HepG2 (cell line): Measurements from ENCODE around the gene EIF3L. TPM values are rescaled to one million over a fixed set of nuclear protein-coding genes. Genes with fewer than 3 reads are reported as not detected.

Experiments used
- BORCS8-MEF2B ChIP-seq: sonication (generic); formaldehyde crosslinking; IDR thresholded peaks from 2 replicates; pipeline ENCODE4 v1.8.0; 2022; ENCODE audit warnings: mild to moderate bottlenecking, missing genetic modification reagents
- HNF1A ChIP-seq, 2 experiments: sonication (generic) in 1 of 2; formaldehyde crosslinking in 1 of 2; IDR thresholded peaks; 2 replicates each; pipeline versions ENCODE4 v1.4.0 to v1.6.1; 2016 to 2020; ENCODE audit warnings: borderline replicate concordance in 1 of 2, low read depth in 1 of 2, mild to moderate bottlenecking in 1 of 2, missing genetic modification reagents in 1 of 2
- HNF1B ChIP-seq: sonication (generic); formaldehyde crosslinking; IDR thresholded peaks from 2 replicates; pipeline ENCODE4 v1.5.1; 2020; ENCODE audit warnings: mild to moderate bottlenecking, moderate library complexity, missing genetic modification reagents
- IKZF1 ChIP-seq: fragments of 450-650 bp; IDR thresholded peaks from 2 replicates; pipeline ENCODE4 v1.7.1; 2016
- KDM5A ChIP-seq: fragments of 200-600 bp; sonication (generic); IDR thresholded peaks from 2 replicates; pipeline ENCODE4 v1.7.0; 2018; ENCODE audit warnings: antibody characterized with exemption, mild to moderate bottlenecking, low read length, borderline replicate concordance
- MED1 ChIP-seq: sonication (generic); formaldehyde crosslinking; IDR thresholded peaks from 2 replicates; pipeline ENCODE4 v1.4.0; 2020; ENCODE audit warnings: missing genetic modification reagents
- MEIS1 ChIP-seq: sonication (generic); formaldehyde crosslinking; IDR thresholded peaks from 2 replicates; pipeline ENCODE4 v1.9.0; 2021; ENCODE audit warnings: mild to moderate bottlenecking, missing genetic modification reagents, moderate library complexity, borderline replicate concordance
- SP140L ChIP-seq: sonication (generic); formaldehyde crosslinking; IDR thresholded peaks from 2 replicates; pipeline ENCODE4 v1.4.0; 2020; ENCODE audit warnings: missing genetic modification reagents, borderline replicate concordance
- TFDP2 ChIP-seq: sonication (generic); formaldehyde crosslinking; IDR thresholded peaks from 2 replicates; pipeline ENCODE4 v1.4.0; 2020; ENCODE audit warnings: missing genetic modification reagents
- ZNF563 ChIP-seq: sonication (generic); formaldehyde crosslinking; IDR thresholded peaks from 2 replicates; pipeline ENCODE4 v1.8.0; 2022; ENCODE audit warnings: mild to moderate bottlenecking, moderate library complexity, missing genetic modification reagents
- polyA plus RNA-seq, 8 experiments: library from polyadenylated mRNA; depleted of rRNA in 3 of 8; stranded (reverse) in 7 of 8; unstranded in 1 of 8; fragments of >200 nt; fragmentation: Illumina TruSeq in 4 of 8; extraction: Trizol in 4 of 8; gene quantifications; 2 replicates each; pipeline versions ENCODE4 v1.2.1 to v1.2.3, GENCODE V29; 2011 to 2016; ENCODE audit warnings: low read depth in 4 of 8, missing spikeins in 1 of 8, mixed read lengths in 1 of 8; ENCODE audit not compliant: insufficient read depth in 1 of 8
- total RNA-seq, 5 experiments: library from RNA; depleted of rRNA; stranded (reverse); fragments of >200 nt; fragmentation: Illumina TruSeq; extraction: Trizol; gene quantifications; 2 replicates each; pipeline ENCODE4 v1.2.3, GENCODE V29; 2016; ENCODE audit warnings: low read depth in 1 of 5
- TF ChIP-seq, protein P1 (sequence below): sonication (generic); formaldehyde crosslinking; IDR thresholded peaks from 2 replicates; pipeline ENCODE4 v1.5.0; 2020; ENCODE audit warnings: mild to moderate bottlenecking, missing genetic modification reagents, borderline replicate concordance

Gene EIF3L
- total and polyA plus RNA-seq, 2 of the 13 experiments (the other 11 are each of a cell fraction or from before 2014, with no cell fraction given), result 514 to 793 TPM

DNA sequence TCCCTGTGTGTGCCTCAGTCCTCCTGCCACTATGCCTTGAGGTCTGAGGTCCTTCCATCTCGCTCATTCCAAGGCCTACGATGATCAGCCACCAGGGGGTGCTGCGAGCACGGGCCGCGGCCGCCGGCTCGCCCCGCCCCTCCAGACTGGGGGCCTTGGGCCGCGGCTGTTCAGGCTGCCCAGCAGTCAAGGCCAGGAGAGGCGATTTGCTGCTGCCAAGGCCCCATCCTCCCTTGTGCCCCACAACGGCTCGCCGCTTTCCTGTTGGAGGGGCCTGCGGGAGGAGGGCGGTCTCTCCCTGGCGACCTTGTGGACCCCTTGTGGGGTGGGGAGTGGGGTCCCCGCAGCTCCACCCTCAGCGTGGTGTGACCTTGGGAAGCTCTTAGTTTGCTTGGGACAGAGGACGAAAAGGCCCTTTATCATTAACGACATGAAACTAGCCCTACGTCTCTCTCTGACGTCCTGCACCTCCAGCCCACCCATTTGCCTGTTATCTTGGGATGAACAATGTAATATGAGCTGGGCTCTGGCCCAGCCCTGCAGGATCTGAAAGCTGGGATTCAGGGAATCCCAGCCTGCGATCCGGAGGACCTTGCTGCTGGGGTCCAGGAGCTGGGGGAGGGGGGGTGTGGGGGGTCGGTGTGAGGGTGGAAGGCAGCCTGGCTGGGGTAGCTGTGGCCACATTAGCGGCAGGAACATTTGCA, 31.4 kb upstream of the EIF3L start (continued):
- TF ChIP-seq HNF1A (IDR thresholded peaks at IDR 0.05; ENCODE audit: low read depth) (no peak), HNF1A (CRISPR knock-in tag; IDR thresholded peaks at IDR 0.05; ENCODE audit: borderline replicate concordance) (peak; percentile 58; the same call in 1 of the 2 replicates), SP140L (CRISPR knock-in tag) (no peak), MEIS1 (CRISPR knock-in tag) (0 out of 2 replicates have a peak, but pooled peaks have one; percentile 21), TFDP2 (CRISPR knock-in tag) (no peak), HNF1B (CRISPR knock-in tag) (peak; percentile 95), KDM5A (peak; percentile 41; the same call in 1 of the 2 replicates), ZNF563 (CRISPR knock-in tag) (peak; percentile 61; the same call in 1 of the 2 replicates), IKZF1 (no peak), BORCS8-MEF2B (CRISPR knock-in tag) (peak; percentile 83), MED1 (CRISPR knock-in tag) (peak; percentile 74)
- TF ChIP-seq, protein P1, sequence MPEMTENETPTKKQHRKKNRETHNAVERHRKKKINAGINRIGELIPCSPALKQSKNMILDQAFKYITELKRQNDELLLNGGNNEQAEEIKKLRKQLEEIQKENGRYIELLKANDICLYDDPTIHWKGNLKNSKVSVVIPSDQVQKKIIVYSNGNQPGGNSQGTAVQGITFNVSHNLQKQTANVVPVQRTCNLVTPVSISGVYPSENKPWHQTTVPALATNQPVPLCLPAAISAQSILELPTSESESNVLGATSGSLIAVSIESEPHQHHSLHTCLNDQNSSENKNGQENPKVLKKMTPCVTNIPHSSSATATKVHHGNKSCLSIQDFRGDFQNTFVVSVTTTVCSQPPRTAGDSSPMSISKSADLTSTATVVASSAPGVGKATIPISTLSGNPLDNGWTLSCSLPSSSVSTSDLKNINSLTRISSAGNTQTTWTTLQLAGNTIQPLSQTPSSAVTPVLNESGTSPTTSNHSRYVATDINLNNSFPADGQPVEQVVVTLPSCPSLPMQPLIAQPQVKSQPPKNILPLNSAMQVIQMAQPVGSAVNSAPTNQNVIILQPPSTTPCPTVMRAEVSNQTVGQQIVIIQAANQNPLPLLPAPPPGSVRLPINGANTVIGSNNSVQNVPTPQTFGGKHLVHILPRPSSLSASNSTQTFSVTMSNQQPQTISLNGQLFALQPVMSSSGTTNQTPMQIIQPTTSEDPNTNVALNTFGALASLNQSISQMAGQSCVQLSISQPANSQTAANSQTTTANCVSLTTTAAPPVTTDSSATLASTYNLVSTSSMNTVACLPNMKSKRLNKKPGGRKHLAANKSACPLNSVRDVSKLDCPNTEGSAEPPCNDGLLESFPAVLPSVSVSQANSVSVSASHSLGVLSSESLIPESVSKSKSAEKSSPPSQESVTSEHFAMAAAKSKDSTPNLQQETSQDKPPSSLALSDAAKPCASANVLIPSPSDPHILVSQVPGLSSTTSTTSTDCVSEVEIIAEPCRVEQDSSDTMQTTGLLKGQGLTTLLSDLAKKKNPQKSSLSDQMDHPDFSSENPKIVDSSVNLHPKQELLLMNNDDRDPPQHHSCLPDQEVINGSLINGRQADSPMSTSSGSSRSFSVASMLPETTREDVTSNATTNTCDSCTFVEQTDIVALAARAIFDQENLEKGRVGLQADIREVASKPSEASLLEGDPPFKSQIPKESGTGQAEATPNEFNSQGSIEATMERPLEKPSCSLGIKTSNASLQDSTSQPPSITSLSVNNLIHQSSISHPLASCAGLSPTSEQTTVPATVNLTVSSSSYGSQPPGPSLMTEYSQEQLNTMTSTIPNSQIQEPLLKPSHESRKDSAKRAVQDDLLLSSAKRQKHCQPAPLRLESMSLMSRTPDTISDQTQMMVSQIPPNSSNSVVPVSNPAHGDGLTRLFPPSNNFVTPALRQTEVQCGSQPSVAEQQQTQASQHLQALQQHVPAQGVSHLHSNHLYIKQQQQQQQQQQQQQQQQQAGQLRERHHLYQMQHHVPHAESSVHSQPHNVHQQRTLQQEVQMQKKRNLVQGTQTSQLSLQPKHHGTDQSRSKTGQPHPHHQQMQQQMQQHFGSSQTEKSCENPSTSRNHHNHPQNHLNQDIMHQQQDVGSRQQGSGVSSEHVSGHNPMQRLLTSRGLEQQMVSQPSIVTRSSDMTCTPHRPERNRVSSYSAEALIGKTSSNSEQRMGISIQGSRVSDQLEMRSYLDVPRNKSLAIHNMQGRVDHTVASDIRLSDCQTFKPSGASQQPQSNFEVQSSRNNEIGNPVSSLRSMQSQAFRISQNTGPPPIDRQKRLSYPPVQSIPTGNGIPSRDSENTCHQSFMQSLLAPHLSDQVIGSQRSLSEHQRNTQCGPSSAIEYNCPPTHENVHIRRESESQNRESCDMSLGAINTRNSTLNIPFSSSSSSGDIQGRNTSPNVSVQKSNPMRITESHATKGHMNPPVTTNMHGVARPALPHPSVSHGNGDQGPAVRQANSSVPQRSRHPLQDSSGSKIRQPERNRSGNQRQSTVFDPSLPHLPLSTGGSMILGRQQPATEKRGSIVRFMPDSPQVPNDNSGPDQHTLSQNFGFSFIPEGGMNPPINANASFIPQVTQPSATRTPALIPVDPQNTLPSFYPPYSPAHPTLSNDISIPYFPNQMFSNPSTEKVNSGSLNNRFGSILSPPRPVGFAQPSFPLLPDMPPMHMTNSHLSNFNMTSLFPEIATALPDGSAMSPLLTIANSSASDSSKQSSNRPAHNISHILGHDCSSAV (CRISPR knock-in tag), result no peak
